UCSD-AML1 (cell line): Measurements from ENCODE around the gene ING3.
"Not testable (repeated sequence)": the region's sequence is repeated elsewhere in the genome, so short reads cannot be mapped to it uniquely, and the experiment has no call there.

Experiments used
- DNase-seq: peaks from one replicate; lab custom pipeline; 2025; ENCODE audit not compliant: unreplicated experiment; lab: John Stamatoyannopoulos, UW

ING3 gene

GRCh38 chr7:120949998-120950538 is 509 bp upstream of the ING3 start:
- no peak for DNase-seq

- no peak for DNase-seq
These were observed 727 bp downstream of the ING3 start for GRCh38 chr7:120951309-120951699.

GRCh38 chr7:120951826-120952225 is 1.2 kb downstream of the ING3 start:
- DNase-seq = no peak

GRCh38 chr7:120955577-120956149 is 5.1 kb downstream of the ING3 start:
- no peak for DNase-seq

DNA sequence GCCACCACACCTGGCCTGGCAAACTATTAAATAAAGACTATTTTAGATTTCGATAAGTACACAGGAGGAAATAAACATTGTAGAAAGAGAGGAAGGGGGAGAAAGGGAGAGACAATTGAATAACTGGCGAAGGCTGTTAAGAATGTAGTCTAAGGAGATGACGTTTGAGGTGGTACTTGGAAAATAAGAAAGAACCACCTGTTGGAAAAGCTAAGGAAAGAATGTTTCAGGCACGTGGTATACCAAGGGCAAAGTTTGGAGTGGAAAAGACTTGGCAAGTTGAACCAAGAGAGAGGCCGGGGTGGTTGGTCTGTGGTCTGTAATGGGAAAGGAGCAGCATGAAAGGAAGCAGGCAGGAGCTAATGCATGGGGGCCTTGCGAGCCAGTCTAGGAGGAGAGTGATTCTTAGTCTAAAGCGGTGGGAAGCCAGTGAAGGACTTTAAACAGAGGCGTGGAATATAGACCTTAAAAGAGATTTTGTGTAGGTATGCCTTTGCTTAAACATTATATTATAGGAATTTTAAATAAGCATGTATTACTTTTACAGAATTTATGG is 9.4 kb downstream of the ING3 start:
- DNase-seq = no peak

- no peak for DNase-seq
These were observed 10.1 kb downstream of the ING3 start for GRCh38 chr7:120960714-120961113.

- no peak for DNase-seq
These were observed 11.1 kb downstream of the ING3 start for GRCh38 chr7:120961638-120962173.

GRCh38 chr7:120964088-120964487 is 13.5 kb downstream of the ING3 start:
- no peak for DNase-seq

- no peak for DNase-seq
These were observed 16.4 kb downstream of the ING3 start for GRCh38 chr7:120966961-120967360.

GRCh38 chr7:120973849-120974248 is 23.3 kb downstream of the ING3 start:
- no peak for DNase-seq

DNA sequence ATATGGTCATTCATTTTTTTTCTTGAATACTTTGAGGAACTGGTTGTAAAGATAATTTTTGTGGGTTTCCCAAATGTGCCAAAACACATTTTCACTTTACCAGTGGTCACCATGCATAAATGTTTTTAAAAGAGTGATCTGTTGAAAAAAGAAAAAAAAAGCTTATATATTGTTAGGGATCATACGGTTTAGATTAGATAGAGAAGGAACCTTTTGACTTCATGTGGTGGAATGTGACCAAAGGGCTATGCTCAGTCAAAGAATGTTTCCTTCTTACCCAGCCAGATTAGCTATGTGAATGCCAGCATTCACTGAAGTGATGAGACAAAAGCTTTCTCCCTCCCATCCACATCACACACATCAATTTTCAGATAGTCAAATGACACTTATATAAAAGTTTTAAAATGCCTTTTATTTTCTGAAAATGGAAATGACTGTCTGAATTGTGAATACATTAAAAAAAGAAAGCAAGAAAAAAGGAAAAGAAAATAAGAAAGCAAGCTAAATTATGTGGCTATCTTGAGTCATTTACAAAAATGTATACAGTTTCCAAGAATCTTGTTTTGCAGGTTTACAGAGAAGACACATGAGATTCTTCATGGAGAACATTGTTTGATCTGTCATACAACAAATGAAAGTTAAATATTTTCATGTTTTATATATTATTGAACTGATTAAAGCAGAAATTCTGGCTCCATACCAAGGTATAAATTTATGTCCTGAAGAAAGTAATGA is 29.4 kb downstream of the ING3 start:
- DNase-seq = no peak

DNA sequence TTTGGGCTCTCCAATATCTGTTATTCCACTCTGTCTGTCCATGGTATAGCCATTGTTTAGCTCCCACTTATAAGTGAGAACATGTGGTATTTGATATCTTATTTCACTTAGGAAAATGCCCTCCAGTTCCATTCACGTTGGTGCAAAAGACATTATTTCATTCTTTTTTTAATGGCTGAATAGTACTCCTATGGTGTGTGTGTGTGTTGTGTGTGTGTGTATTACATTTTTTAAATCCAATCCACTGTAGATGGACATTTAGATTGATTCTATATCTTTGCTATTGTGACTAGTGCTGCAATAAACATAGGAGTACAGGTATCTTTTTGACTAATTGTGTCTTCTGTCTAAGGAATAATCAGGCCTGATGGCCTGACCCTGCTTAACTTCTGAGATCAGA is 30.5 kb downstream of the ING3 start:
- no peak for DNase-seq

- DNase-seq = no peak
These were observed 31.5 kb downstream of the ING3 start for GRCh38 chr7:120981888-120982615.

GRCh38 chr7:120983592-120983991 is 33.0 kb downstream of the ING3 start:
- DNase-seq = not testable (repeated sequence)

GRCh38 chr7:120984406-120984805 is 33.8 kb downstream of the ING3 start:
- DNase-seq = no peak

DNA sequence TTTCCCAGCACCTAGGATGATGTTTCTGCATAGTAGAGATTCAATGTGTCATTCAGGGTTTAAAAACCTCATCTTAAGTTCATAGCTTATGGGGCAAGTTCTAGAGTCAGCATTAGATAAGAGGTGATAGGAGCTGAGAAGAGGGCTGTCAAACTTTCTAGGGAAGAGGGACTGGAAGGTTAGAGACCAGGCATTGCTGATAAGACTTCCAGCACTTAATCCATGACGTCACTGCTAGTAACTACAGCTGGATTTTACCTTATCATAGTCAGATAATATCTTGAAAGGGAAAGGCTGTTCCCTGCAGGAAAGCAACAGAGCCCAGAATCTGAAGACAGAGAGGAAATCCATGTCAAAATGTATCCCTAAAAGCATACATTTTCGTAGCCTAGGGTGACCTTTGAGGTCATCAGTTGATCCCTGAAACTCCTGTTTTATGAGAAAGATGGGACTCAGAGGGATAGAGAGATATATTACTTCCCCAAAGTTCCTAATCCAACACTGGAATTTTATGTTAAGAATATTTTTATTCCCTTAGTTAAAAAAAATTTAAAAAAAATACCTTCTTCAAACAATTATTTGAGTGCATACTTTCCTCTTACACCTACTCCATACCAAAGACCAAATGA is 34.7 kb downstream of the ING3 start:
- no peak for DNase-seq

DNA sequence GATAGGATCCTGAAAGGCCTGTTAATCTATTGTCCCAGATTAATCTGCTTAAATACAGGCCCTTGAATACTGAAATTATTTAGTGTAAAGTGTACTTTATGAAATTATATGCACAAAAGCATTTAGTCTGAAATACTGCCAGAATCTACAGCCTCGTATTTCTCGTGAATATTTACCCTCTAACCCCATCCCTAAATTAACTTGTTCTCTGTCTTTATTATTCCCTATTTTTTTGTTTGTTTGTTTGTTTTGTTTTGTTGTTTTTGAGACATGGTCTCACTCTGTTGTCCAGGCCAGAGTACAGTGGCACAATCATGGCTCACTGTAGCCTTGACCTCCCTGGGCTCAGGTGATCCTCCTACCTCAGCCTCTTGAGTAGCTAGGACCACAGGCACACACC is 35.3 kb downstream of the ING3 start:
- no peak for DNase-seq

GRCh38 chr7:120986650-120987049 is 36.1 kb downstream of the ING3 start:
- DNase-seq = no peak

GRCh38 chr7:120987280-120987679 is 36.7 kb downstream of the ING3 start:
- DNase-seq = no peak

GRCh38 chr7:120987683-120988590 is 37.4 kb downstream of the ING3 start:
- DNase-seq = peak; percentile 63
